Daoy (cell line): ENCODE results near the gene ATP4B. TPM values are rescaled to one million over a fixed set of nuclear protein-coding genes. Genes with fewer than 3 reads are reported as not detected.
"Not testable (repeated sequence)": the region's sequence is repeated elsewhere in the genome, so short reads cannot be mapped to it uniquely, and the experiment has no call there.

Source experiments
- DNase-seq: peaks from one replicate; pipeline ENCODE4 v3.0.0-alpha.2; 2015; ENCODE audit warnings: low read depth
- total RNA-seq: library from RNA; depleted of rRNA; stranded (reverse); fragments of >200 nt; shearing (Covaris generic); gene quantifications from 2 replicates; pipeline ENCODE4 v1.2.3, GENCODE V29; 2014

ATP4B gene
- total RNA-seq, 1 experiment from 2014 or later = not detected

- DNase-seq = no peak
Observed at GRCh38 chr13:113625965-113626721, 31.9 kb downstream of the ATP4B start.

- not testable (repeated sequence) for DNase-seq
Observed at GRCh38 chr13:113624640-113625304, 33.2 kb downstream of the ATP4B start.

GRCh38 chr13:113624235-113624587 lies 33.8 kb downstream of the ATP4B start:
- DNase-seq = no peak

GRCh38 chr13:113623491-113624234 lies 34.3 kb downstream of the ATP4B start:
- no peak for DNase-seq

- no peak for DNase-seq
Observed at GRCh38 chr13:113622791-113623490, 35.1 kb downstream of the ATP4B start.

- not testable (repeated sequence) for DNase-seq
Observed at GRCh38 chr13:113621986-113622550, 35.9 kb downstream of the ATP4B start.

GRCh38 chr13:113621498-113621897 lies 36.5 kb downstream of the ATP4B start:
- DNase-seq = peak; percentile 32

GRCh38 chr13:113621046-113621445 lies 37.0 kb downstream of the ATP4B start:
- DNase-seq = no peak

GRCh38 chr13:113620036-113620796 lies 37.8 kb downstream of the ATP4B start:
- DNase-seq = no peak

GRCh38 chr13:113618455-113618854 lies 39.5 kb downstream of the ATP4B start:
- DNase-seq = no peak

- DNase-seq = no peak
Observed at GRCh38 chr13:113617961-113618360, 40.0 kb downstream of the ATP4B start.

GRCh38 chr13:113616991-113617749 lies 40.8 kb downstream of the ATP4B start:
- DNase-seq = peak; percentile 17

- no peak for DNase-seq
Observed at GRCh38 chr13:113616281-113616906, 41.6 kb downstream of the ATP4B start.

GRCh38 chr13:113613789-113614379 lies 44.1 kb downstream of the ATP4B start:
- no peak for DNase-seq

GRCh38 chr13:113612607-113613006 lies 45.4 kb downstream of the ATP4B start:
- no peak for DNase-seq

GRCh38 chr13:113611996-113612395 lies 46.0 kb downstream of the ATP4B start:
- DNase-seq = no peak

- no peak for DNase-seq
Observed at GRCh38 chr13:113610266-113610665, 47.7 kb downstream of the ATP4B start.

- no peak for DNase-seq
Observed at GRCh38 chr13:113609616-113610015, 48.4 kb downstream of the ATP4B start.

GRCh38 chr13:113608967-113609533 lies 48.9 kb downstream of the ATP4B start:
- DNase-seq = no peak
